Panc1 (cell line): ENCODE results near the gene TEPSIN.

Experiments
- SIN3A ChIP-seq: IDR thresholded peaks from 2 replicates; pipeline ENCODE4 v1.6.1; 2012; ENCODE audit warnings: low read depth, mild to moderate bottlenecking, low read length, moderate library complexity, borderline replicate concordance; ENCODE audit not compliant: insufficient read depth
- TF ChIP-seq, protein P1 (sequence below): fragments of 450-650 bp; IDR thresholded peaks from 2 replicates; pipeline ENCODE4 v1.5.1; 2017; ENCODE audit warnings: mild to moderate bottlenecking

DNA sequence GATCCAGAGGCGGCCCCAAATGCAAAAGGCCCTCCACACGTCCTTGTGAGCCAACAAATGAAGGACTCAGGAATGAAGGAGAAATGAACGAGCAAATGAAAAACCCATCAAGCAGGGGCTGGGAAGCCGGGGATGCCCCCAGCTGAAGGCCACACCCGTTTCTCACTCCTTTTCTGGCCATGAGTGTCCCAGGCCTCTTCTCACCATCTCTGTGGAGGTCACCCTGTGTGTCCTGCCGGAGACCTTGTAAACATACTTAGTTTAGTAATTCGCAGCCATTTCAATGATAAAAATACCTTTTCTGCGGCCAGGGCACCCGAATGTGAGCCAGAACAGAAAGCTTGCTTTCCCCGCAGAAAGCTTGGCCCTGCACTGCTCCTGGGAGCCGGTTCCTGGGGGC, 51.7 kb downstream of the TEPSIN start:
- TF ChIP-seq, protein P1, sequence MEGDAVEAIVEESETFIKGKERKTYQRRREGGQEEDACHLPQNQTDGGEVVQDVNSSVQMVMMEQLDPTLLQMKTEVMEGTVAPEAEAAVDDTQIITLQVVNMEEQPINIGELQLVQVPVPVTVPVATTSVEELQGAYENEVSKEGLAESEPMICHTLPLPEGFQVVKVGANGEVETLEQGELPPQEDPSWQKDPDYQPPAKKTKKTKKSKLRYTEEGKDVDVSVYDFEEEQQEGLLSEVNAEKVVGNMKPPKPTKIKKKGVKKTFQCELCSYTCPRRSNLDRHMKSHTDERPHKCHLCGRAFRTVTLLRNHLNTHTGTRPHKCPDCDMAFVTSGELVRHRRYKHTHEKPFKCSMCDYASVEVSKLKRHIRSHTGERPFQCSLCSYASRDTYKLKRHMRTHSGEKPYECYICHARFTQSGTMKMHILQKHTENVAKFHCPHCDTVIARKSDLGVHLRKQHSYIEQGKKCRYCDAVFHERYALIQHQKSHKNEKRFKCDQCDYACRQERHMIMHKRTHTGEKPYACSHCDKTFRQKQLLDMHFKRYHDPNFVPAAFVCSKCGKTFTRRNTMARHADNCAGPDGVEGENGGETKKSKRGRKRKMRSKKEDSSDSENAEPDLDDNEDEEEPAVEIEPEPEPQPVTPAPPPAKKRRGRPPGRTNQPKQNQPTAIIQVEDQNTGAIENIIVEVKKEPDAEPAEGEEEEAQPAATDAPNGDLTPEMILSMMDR: no peak
- no peak for TF ChIP-seq SIN3A
